HG02852 (cell line): ENCODE measurements around the gene VPS4A.

Experiments
- ATAC-seq: cut with Tn5 transposase; IDR thresholded peaks from one replicate; pipeline ENCODE4 v1.9.1; 2021; ENCODE audit warnings: mild to moderate bottlenecking, moderate library complexity; ENCODE audit not compliant: unreplicated experiment

The VPS4A gene

GRCh38 chr16:69363281-69363717, 52.1 kb downstream of the VPS4A start:
- no peak for ATAC-seq

DNA sequence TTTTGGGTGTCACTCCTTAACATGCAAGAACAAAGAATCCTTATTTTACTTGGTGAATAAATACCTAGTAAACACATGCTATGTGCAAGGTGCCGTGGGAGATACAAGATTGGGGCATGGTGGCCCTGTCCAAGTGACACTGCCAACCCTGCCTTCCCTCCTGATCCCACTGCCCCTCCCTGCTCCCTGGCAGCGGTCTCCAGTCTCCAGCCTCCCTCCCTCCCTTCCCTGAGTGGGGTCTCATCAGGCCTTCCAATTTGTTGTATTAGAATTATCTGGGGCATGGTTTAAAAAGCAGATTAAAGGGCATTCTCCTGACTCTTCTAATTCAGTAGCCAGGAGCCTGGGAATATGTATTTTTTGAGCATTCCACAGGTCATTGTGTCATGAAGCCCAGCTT, 52.9 kb downstream of the VPS4A start:
- ATAC-seq = no peak

DNA sequence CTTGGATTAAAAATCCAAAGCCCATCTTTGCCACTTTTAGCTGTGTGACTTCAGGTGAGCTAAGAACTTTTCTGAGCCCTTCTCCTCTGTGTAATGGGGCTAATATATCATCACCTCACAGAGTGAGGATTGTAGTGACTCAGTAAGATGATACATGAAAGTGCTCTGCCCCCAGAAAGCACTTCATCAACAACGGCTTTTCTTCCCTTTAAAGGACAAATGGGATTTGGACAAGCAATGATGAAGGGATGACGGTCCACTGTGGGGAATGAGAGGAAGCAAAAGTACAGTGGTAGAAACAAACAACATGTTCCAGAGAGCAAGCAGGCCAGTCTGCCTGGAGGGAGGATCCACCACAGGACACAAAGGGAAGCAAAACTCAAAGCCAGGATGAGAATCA, 54.8 kb downstream of the VPS4A start:
- ATAC-seq = no peak

DNA sequence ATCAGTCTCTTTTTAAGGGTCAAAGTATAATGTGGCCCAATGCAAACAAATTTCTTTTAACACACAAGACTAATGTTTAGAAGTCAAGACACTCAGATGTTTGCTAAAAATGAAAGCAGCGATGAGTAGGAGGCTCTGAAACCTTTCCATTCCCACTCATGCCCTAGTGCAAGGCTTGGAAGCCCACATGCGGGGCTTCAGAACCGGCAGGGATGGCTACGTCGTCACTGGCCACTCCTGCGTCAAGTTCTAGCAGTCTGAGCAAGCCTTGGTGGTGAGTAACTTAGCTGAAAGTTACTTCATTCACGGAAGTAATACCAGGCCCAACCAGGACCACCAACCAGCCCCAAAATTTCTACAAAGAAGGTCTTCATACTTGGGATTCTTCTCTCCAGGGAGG, 55.3 kb downstream of the VPS4A start:
- no peak for ATAC-seq

GRCh38 chr16:69367980-69368379, 56.8 kb downstream of the VPS4A start:
- ATAC-seq = no peak

DNA sequence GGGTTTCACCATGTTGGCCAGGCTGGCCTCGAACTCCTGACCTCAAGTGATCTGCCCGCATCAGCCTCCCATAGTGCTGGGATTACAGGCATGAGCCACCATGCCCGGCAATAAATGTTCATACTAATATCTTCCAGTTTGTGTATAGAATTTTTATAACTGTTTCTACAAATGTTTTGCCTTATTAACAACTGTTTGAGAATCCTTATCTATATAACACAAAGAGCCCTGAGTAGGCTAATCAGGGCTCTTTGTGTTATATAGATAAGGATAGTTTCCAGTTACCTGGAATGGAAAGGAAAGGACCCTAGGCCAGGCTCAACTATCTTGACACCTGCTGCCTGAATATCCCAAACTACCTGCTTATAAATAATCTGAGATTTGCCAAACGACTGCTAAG, 57.7 kb downstream of the VPS4A start:
- ATAC-seq = no peak

DNA sequence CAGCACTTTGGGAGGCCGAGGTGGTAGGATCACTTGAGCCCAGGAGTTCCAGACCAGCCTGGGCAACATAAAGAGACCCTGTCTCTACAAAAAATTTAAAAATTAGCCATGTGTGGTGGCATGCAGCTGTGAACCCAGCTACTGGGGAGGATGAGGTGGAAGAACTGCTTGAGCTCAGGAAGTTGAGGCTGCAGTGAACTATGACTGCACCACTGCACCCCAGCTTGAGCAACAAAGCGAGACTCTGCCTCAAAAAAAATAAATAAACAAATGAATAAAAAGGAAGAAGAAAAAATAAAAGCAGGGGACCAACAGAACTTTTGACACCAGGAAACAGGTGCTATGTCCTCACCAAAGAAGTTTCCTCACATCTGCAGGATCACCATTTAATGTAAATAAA, 60.4 kb downstream of the VPS4A start:
- ATAC-seq = no peak

GRCh38 chr16:69373019-69373418, 61.9 kb downstream of the VPS4A start:
- no peak for ATAC-seq
